Measurements from ENCODE around the gene HSPA13. TPM values are rescaled to one million over a fixed set of nuclear protein-coding genes. Genes with fewer than 3 reads are reported as not detected.
"Not testable (repeated sequence)": the region's sequence is repeated elsewhere in the genome, so short reads cannot be mapped to it uniquely, and the experiment has no call there.

The HSPA13 gene
- total RNA-seq, 4 donors from 2014 or later, result 14.1 to 23.8 (median 18.4) TPM

- WGBS, 2 donors (ENCODE audit: low coverage in 1 of 2), result 38% methylated on average over 1 of the region's 1 CpG; no CpG with 5 or more reads in 1 of the 2 donors
These were observed 24.2 kb downstream of the HSPA13 start for GRCh38 chr21:14358775-14359174.

GRCh38 chr21:14356746-14357145 lies 26.2 kb downstream of the HSPA13 start:
- no peak overlapping the region for H3K27ac ChIP-seq
- no peak for ATAC-seq
- no peaks in the 10 kb centered on the region for H3K36me3 ChIP-seq
- no peaks in the 10 kb centered on the region for H3K4me1 ChIP-seq
- no peaks in the 10 kb centered on the region for H3K27me3 ChIP-seq
- TF ChIP-seq EP300 (IDR thresholded peaks at IDR 0.05) (no peak), CTCF (IDR thresholded peaks at IDR 0.05) (no peak), POLR2A (IDR thresholded peaks at IDR 0.05) (no peak), POLR2AphosphoS5 (IDR thresholded peaks at IDR 0.05) (no peak)
- 64 to 67% methylated on average over 4 of the region's 4 CpGs for WGBS, 2 donors (ENCODE audit: low coverage in 1 of 2)
- H3K9me3 ChIP-seq, result no peaks in the 10 kb centered on the region
- no peak overlapping the region for H3K4me3 ChIP-seq

More at GRCh38 chr21:14358775-14359174, 24.2 kb downstream of the HSPA13 start:
- H3K27ac ChIP-seq, result no peak overlapping the region
- H3K36me3 ChIP-seq, result no peaks in the 10 kb centered on the region
- no peaks in the 10 kb centered on the region for H3K4me1 ChIP-seq
- H3K27me3 ChIP-seq, result no peaks in the 10 kb centered on the region
- no peak for TF ChIP-seq POLR2A (IDR thresholded peaks at IDR 0.05)
- ATAC-seq, result no peak
- H3K9me3 ChIP-seq, result no peaks in the 10 kb centered on the region
- H3K4me3 ChIP-seq, result no peak overlapping the region

- Histone ChIP-seq H3K27ac (no peak overlapping the region), H3K9me3 (no peaks in the 10 kb centered on the region), H3K4me1 (no peaks in the 10 kb centered on the region), H3K27me3 (no peaks in the 10 kb centered on the region), H3K4me3 (no peak overlapping the region), H3K36me3 (no peaks in the 10 kb centered on the region)
- ATAC-seq, result no peak
- TF ChIP-seq CTCF (IDR thresholded peaks at IDR 0.05) (no peak), POLR2A (IDR thresholded peaks at IDR 0.05) (no peak), EP300 (IDR thresholded peaks at IDR 0.05) (no peak), POLR2AphosphoS5 (IDR thresholded peaks at IDR 0.05) (no peak)
These were observed 28.4 kb downstream of the HSPA13 start for GRCh38 chr21:14354515-14354914.

- no peaks in the 10 kb centered on the region for H3K9me3 ChIP-seq
- TF ChIP-seq EP300 (IDR thresholded peaks at IDR 0.05) (no peak), CTCF (IDR thresholded peaks at IDR 0.05) (no peak), POLR2A (IDR thresholded peaks at IDR 0.05) (no peak), POLR2AphosphoS5 (IDR thresholded peaks at IDR 0.05) (no peak)
- H3K4me1 ChIP-seq, result no peaks in the 10 kb centered on the region
- 20 to 33% methylated on average over 1 of the region's 1 CpG for WGBS, 2 donors (ENCODE audit: low coverage in 1 of 2)
- ATAC-seq, result no peak
- no peak overlapping the region for H3K27ac ChIP-seq
- H3K4me3 ChIP-seq, result no peak overlapping the region
- no peaks in the 10 kb centered on the region for H3K36me3 ChIP-seq
- no peaks in the 10 kb centered on the region for H3K27me3 ChIP-seq
These were observed 29.2 kb downstream of the HSPA13 start for GRCh38 chr21:14353726-14354125.

- Histone ChIP-seq H3K9me3 (no peaks in the 10 kb centered on the region), H3K4me3 (no peak overlapping the region), H3K4me1 (no peaks in the 10 kb centered on the region), H3K27ac (no peak overlapping the region), H3K27me3 (no peaks in the 10 kb centered on the region), H3K36me3 (no peaks in the 10 kb centered on the region)
- no peak for ATAC-seq
- no peak for TF ChIP-seq POLR2AphosphoS5 (IDR thresholded peaks at IDR 0.05)
- TF ChIP-seq POLR2A (IDR thresholded peaks at IDR 0.05), result no peak
- no peak for TF ChIP-seq CTCF (IDR thresholded peaks at IDR 0.05)
- TF ChIP-seq EP300 (IDR thresholded peaks at IDR 0.05), result no peak
These were observed 29.7 kb downstream of the HSPA13 start for GRCh38 chr21:14353231-14353630.

GRCh38 chr21:14327346-14327745 lies 55.6 kb downstream of the HSPA13 start:
- H3K9me3 ChIP-seq, H3K4me3 ChIP-seq, H3K27ac ChIP-seq, H3K36me3 ChIP-seq, H3K27me3 ChIP-seq, H3K4me1 ChIP-seq, ATAC-seq: not testable (repeated sequence)
- no CpG with 5 or more reads among the region's 2 CpGs for WGBS, 2 donors (ENCODE audit: low coverage in 1 of 2)
